Measurements from ENCODE around the gene RHBDD3.

DNA sequence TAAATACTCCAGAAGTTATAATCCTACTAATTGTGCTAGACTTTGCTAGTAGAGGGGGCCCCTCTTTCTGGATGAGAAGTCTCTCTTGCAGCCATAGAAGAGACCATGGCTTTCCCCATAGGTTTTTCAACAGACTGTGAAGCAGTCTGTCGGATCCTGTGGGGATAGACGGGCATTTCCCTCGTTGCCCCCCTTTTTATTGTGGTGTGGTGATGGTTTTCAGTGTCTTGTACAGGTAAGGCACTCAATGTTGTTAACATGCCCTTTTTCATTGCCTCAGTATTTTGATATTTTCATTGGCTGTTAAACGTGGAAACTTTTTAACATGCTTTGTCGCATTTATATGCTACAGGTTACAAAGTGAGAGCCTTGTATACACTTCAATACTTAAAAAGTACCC is 22.3 kb upstream of the RHBDD3 start:
- TF ChIP-seq, protein P1, sequence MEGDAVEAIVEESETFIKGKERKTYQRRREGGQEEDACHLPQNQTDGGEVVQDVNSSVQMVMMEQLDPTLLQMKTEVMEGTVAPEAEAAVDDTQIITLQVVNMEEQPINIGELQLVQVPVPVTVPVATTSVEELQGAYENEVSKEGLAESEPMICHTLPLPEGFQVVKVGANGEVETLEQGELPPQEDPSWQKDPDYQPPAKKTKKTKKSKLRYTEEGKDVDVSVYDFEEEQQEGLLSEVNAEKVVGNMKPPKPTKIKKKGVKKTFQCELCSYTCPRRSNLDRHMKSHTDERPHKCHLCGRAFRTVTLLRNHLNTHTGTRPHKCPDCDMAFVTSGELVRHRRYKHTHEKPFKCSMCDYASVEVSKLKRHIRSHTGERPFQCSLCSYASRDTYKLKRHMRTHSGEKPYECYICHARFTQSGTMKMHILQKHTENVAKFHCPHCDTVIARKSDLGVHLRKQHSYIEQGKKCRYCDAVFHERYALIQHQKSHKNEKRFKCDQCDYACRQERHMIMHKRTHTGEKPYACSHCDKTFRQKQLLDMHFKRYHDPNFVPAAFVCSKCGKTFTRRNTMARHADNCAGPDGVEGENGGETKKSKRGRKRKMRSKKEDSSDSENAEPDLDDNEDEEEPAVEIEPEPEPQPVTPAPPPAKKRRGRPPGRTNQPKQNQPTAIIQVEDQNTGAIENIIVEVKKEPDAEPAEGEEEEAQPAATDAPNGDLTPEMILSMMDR (IDR thresholded peaks at IDR 0.05; ENCODE audit: low read depth, low read length) = no peak
- no peak for TF ChIP-seq EZH2phosphoT487 (IDR thresholded peaks at IDR 0.05; ENCODE audit: low read depth)
